ENCODE measurements around the gene EXOC6. TPM values are rescaled to one million over a fixed set of nuclear protein-coding genes. Genes with fewer than 3 reads are reported as not detected.
A peak's percentile ranks its signal among the peaks of the same experiment; 100 is the strongest.

Gene EXOC6
- polyA plus RNA-seq, 6 donors from 2014 or later: 11.8 to 16.2 (median 14.4) TPM

- Mint-ChIP-seq H3K36me3 (peaks cover 4 to 11% of the 10 kb centered on the region in 2 donors), H3K9me3 (peaks cover 0 to 1% (median 0%) of the 10 kb centered on the region in 7 donors), H3K4me3 (no peak overlapping the region), H3K27me3 (no peaks in the 10 kb centered on the region), H3K27ac (peak overlapping the region in 3 of 6 donors; percentile 32 to 92 (median 71)), H3K4me1 (peaks cover 0 to 4% (median 3%) of the 10 kb centered on the region in 3 donors)
- ATAC-seq (ENCODE audit: low read depth in 2 of 2): no peak
- DNase-seq: no peak
Measured at GRCh38 chr10:93032105-93032808, 183.9 kb downstream of the EXOC6 start.

GRCh38 chr10:93032809-93033137 lies 184.5 kb downstream of the EXOC6 start:
- no peak for ATAC-seq (ENCODE audit: low read depth in 2 of 2)

GRCh38 chr10:93034426-93034825 lies 186.1 kb downstream of the EXOC6 start:
- Mint-ChIP-seq H3K4me1 (peaks cover 4 to 7% (median 5%) of the 10 kb centered on the region in 3 donors), H3K27me3 (no peaks in the 10 kb centered on the region), H3K9me3 (no peaks in the 10 kb centered on the region), H3K36me3 (peaks cover 2 to 5% of the 10 kb centered on the region in 2 donors), H3K27ac (peak overlapping the region in 1 of 6 donors; percentile 2), H3K4me3 (no peak overlapping the region)
- ATAC-seq (ENCODE audit: low read depth in 2 of 2): no peak
- DNase-seq: no peak

More at GRCh38 chr10:93032809-93033137, 184.5 kb downstream of the EXOC6 start:
- Mint-ChIP-seq H3K36me3 (peaks cover 0 to 6% of the 10 kb centered on the region in 2 donors), H3K9me3 (no peaks in the 10 kb centered on the region), H3K27ac (peak overlapping the region in 2 of 6 donors; percentile 71 to 92), H3K4me1 (peaks cover 0 to 4% (median 3%) of the 10 kb centered on the region in 3 donors), H3K4me3 (no peak overlapping the region), H3K27me3 (no peaks in the 10 kb centered on the region)
- no peak for DNase-seq

GRCh38 chr10:93039110-93039509 lies 190.8 kb downstream of the EXOC6 start:
- no peaks in the 10 kb centered on the region for H3K9me3 Mint-ChIP-seq

GRCh38 chr10:93039721-93040120 lies 191.4 kb downstream of the EXOC6 start:
- DNase-seq: peak; percentile 18
- peak overlapping the region in 5 of 6 donors; percentile 3 to 84 (median 18) for H3K27ac Mint-ChIP-seq
- ATAC-seq (ENCODE audit: low read depth in 2 of 2): peak; percentile 69 to 91

More at GRCh38 chr10:93039110-93039509, 190.8 kb downstream of the EXOC6 start:
- Mint-ChIP-seq H3K27ac (peak overlapping the region in 2 of 6 donors; percentile 4 to 8), H3K27me3 (no peaks in the 10 kb centered on the region), H3K36me3 (peaks cover 15 to 18% of the 10 kb centered on the region in 2 donors), H3K4me1 (peaks cover 8 to 11% (median 10%) of the 10 kb centered on the region in 3 donors), H3K4me3 (no peak overlapping the region)
- ATAC-seq (ENCODE audit: low read depth in 2 of 2): no peak
- no peak for DNase-seq

GRCh38 chr10:93054486-93054885 lies 206.2 kb downstream of the EXOC6 start:
- Mint-ChIP-seq H3K27ac (no peak overlapping the region), H3K4me1 (peaks cover 0 to under 1% (median 0%) of the 10 kb centered on the region in 3 donors), H3K9me3 (no peaks in the 10 kb centered on the region), H3K36me3 (peaks cover 17 to 43% of the 10 kb centered on the region in 2 donors), H3K27me3 (peaks cover 7 to 12% (median 8%) of the 10 kb centered on the region in 3 donors), H3K4me3 (no peak overlapping the region)
- ATAC-seq (ENCODE audit: low read depth in 2 of 2) (no peak), DNase-seq (no peak)

More at GRCh38 chr10:93039721-93040120, 191.4 kb downstream of the EXOC6 start:
- H3K36me3 Mint-ChIP-seq: peaks cover 15 to 18% of the 10 kb centered on the region in 2 donors
- no peaks in the 10 kb centered on the region for H3K9me3 Mint-ChIP-seq
- H3K4me1 Mint-ChIP-seq: peaks cover 8 to 11% (median 10%) of the 10 kb centered on the region in 3 donors
- peak overlapping the region in 2 of 8 donors; percentile 0 to 27 for H3K4me3 Mint-ChIP-seq
- H3K27me3 Mint-ChIP-seq: no peaks in the 10 kb centered on the region

- H3K4me3 Mint-ChIP-seq: no peak overlapping the region
Measured at GRCh38 chr10:93058139-93058538, 209.8 kb downstream of the EXOC6 start.

GRCh38 chr10:93059975-93060886 lies 211.9 kb downstream of the EXOC6 start, which contains the start of gene CYP26C1:
CYP26C1 (plus strand) TSS chr10:93060798; CDS start chr10:93061264, 466 bp downstream.
- Mint-ChIP-seq H3K4me3 (peak within 1 kb of the TSS in 7 of 8 donors; percentile 54 to 91 (median 83)), H3K27ac (peak within 1 kb of the TSS in 5 of 6 donors; percentile 29 to 88 (median 79)), H3K27me3 (peaks cover 35 to 52% (median 42%) of the 10 kb centered on the region in 3 donors), H3K9me3 (no peaks in the 10 kb centered on the region), H3K4me1 (peaks cover 22 to 25% (median 23%) of the 10 kb centered on the region in 3 donors), H3K36me3 (peaks cover 31 to 37% of the 10 kb centered on the region in 2 donors)
- ATAC-seq (ENCODE audit: low read depth in 2 of 2) (no peak), DNase-seq (no peak)

More at GRCh38 chr10:93058139-93058538, 209.8 kb downstream of the EXOC6 start:
- ATAC-seq (ENCODE audit: low read depth in 2 of 2): no peak
- peaks cover 24 to 33% (median 25%) of the 10 kb centered on the region in 3 donors for H3K27me3 Mint-ChIP-seq
- H3K4me1 Mint-ChIP-seq: peaks cover 15 to 23% (median 20%) of the 10 kb centered on the region in 3 donors
- no peak for DNase-seq
- no peaks in the 10 kb centered on the region for H3K9me3 Mint-ChIP-seq
- H3K36me3 Mint-ChIP-seq: peaks cover 23 to 38% of the 10 kb centered on the region in 2 donors
- no peak overlapping the region for H3K27ac Mint-ChIP-seq

GRCh38 chr10:93060887-93061593 lies 212.7 kb downstream of the EXOC6 start:
- peaks cover 23 to 30% (median 24%) of the 10 kb centered on the region in 3 donors for H3K4me1 Mint-ChIP-seq
- peaks cover 31 to 32% of the 10 kb centered on the region in 2 donors for H3K36me3 Mint-ChIP-seq
- H3K27ac Mint-ChIP-seq: peak overlapping the region in 4 of 6 donors; percentile 75 to 88 (median 80)
- peak overlapping the region in 7 of 8 donors; percentile 22 to 91 (median 77) for H3K4me3 Mint-ChIP-seq
- no peak for ATAC-seq (ENCODE audit: low read depth in 2 of 2)
- H3K9me3 Mint-ChIP-seq: no peaks in the 10 kb centered on the region
- DNase-seq: no peak
- H3K27me3 Mint-ChIP-seq: peaks cover 39 to 58% (median 46%) of the 10 kb centered on the region in 3 donors

- Mint-ChIP-seq H3K27me3 (peaks cover 45 to 65% (median 52%) of the 10 kb centered on the region in 3 donors), H3K4me1 (peaks cover 23 to 33% (median 24%) of the 10 kb centered on the region in 3 donors), H3K4me3 (peak overlapping the region; percentile 54 to 91 (median 84)), H3K9me3 (no peaks in the 10 kb centered on the region), H3K36me3 (peaks cover 26 to 31% of the 10 kb centered on the region in 2 donors), H3K27ac (peak overlapping the region; percentile 75 to 93 (median 84))
- peak; percentile 39 for DNase-seq
- peak; percentile 69 to 72 for ATAC-seq (ENCODE audit: low read depth in 2 of 2)
Measured at GRCh38 chr10:93061594-93062513, 213.5 kb downstream of the EXOC6 start.

- H3K9me3 Mint-ChIP-seq: no peaks in the 10 kb centered on the region
- H3K27ac Mint-ChIP-seq: peak overlapping the region in 4 of 6 donors; percentile 70 to 93 (median 81)
- H3K27me3 Mint-ChIP-seq: peaks cover 53 to 72% (median 60%) of the 10 kb centered on the region in 3 donors
- peak; percentile 73 for ATAC-seq (ENCODE audit: low read depth in 2 of 2)
- peaks cover 23 to 39% (median 28%) of the 10 kb centered on the region in 3 donors for H3K4me1 Mint-ChIP-seq
- peak overlapping the region; percentile 54 to 91 (median 84) for H3K4me3 Mint-ChIP-seq
- DNase-seq: peak; percentile 36
- peaks cover 21 to 31% of the 10 kb centered on the region in 2 donors for H3K36me3 Mint-ChIP-seq
Measured at GRCh38 chr10:93062514-93063143, 214.3 kb downstream of the EXOC6 start.

Data from naive B cell (primary cell).